A549 (cell line): ENCODE results near the gene PAK1.

ENCODE experiments used
- BHLHE40 ChIP-seq: IDR thresholded peaks from 2 replicates; pipeline ENCODE4 v1.6.1; 2012; ENCODE audit warnings: low read depth, low read length, inconsistent platforms
- CHD4 ChIP-seq: fragments of 200-600 bp; sonication (generic); IDR thresholded peaks from 2 replicates; pipeline ENCODE4 v1.6.1; 2016; ENCODE audit warnings: antibody characterized with exemption, mild to moderate bottlenecking, borderline replicate concordance
- EHMT2 ChIP-seq: fragments of 200-600 bp; sonication (generic); IDR thresholded peaks from 2 replicates; pipeline ENCODE4 v1.6.1; 2016; ENCODE audit warnings: antibody characterized with exemption, low read depth, mild to moderate bottlenecking, moderate library complexity
- ELK1 ChIP-seq: fragments of 150-350 bp; IDR thresholded peaks from 2 replicates; pipeline ENCODE4 v1.6.1; 2014; ENCODE audit warnings: low read depth, mild to moderate bottlenecking, low read length
- MAZ ChIP-seq: fragments of 150-350 bp; IDR thresholded peaks from 2 replicates; pipeline ENCODE4 v1.6.1; 2014; ENCODE audit warnings: antibody characterized with exemption, low read depth, low read length, borderline replicate concordance
- POLR2A ChIP-seq: IDR thresholded peaks from 2 replicates; pipeline ENCODE4 v1.6.1; 2012; ENCODE audit warnings: mild to moderate bottlenecking, low read length
- RAD21 ChIP-seq, 2 experiments: fragments of >200 bp in 1 of 2; sonication (Bioruptor Twin) in 1 of 2; formaldehyde crosslinking in 1 of 2; IDR thresholded peaks in 1 of 2; conservative IDR thresholded peaks in 1 of 2; 2 replicates in 1 of 2; 3 replicates in 1 of 2; pipeline ENCODE4 v1.6.1; 2012 to 2018; ENCODE audit warnings: inconsistent platforms in 1 of 2
- RARB ChIP-seq: fragments of 250-450 bp; sonication (Bioruptor Pico); IDR thresholded peaks from 2 replicates; pipeline ENCODE4 v1.8.0; 2021; ENCODE audit warnings: mild to moderate bottlenecking, moderate library complexity
- REST ChIP-seq: fragments of 200-600 bp; sonication (generic); IDR thresholded peaks from 2 replicates; pipeline ENCODE4 v1.6.1; 2016; ENCODE audit warnings: antibody characterized with exemption, mild to moderate bottlenecking, moderate library complexity
- RFX5 ChIP-seq: fragments of 450-650 bp; IDR thresholded peaks from 2 replicates; pipeline ENCODE4 v1.7.1; 2014; ENCODE audit warnings: antibody characterized with exemption, mild to moderate bottlenecking, moderate library complexity
- ZFP36 ChIP-seq: fragments of 450-650 bp; IDR thresholded peaks from 2 replicates; pipeline ENCODE4 v1.6.1; 2014; ENCODE audit warnings: borderline replicate concordance; ENCODE audit not compliant: partially characterized antibody
- TF ChIP-seq, protein P1 (sequence below): fragments of >200 bp; sonication (Bioruptor Twin); formaldehyde crosslinking; IDR thresholded peaks from 3 replicates; pipeline ENCODE4 v1.5.1; 2016
- TF ChIP-seq, protein P2 (sequence below): IDR thresholded peaks from 2 replicates; pipeline ENCODE4 v1.6.1; 2012; ENCODE audit warnings: low read depth, borderline replicate concordance

DNA sequence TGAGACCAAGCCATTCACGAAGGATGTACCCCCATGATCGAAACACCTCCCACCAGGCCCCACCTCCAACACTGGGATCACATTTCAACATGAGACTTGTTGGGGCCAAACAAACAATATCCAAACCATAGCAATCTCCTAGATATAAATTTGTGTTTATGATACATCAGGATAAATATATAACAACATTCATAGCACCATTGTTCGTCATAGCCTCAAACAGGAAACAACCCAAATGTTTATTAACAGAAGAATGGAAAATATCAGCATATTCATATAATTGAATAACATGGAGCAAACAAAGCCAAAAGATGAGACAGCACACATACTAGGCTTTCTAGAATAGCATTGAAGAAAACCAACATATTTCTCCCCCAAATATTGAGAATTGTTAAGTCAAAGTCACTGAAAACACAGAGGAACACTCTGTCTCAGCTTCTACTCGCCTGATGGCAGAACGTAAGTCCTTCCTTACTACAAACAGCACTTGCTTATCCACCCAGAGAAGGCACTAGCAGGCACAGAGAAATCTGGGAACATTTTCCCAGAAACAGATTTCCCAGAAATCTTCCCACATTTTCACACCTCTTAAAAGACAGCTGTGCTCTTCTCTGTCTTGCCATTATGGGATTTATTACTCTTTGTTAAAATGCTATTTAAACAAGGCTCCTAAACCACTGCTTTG is 164.4 kb downstream of the PAK1 start:
- TF ChIP-seq, protein P1, sequence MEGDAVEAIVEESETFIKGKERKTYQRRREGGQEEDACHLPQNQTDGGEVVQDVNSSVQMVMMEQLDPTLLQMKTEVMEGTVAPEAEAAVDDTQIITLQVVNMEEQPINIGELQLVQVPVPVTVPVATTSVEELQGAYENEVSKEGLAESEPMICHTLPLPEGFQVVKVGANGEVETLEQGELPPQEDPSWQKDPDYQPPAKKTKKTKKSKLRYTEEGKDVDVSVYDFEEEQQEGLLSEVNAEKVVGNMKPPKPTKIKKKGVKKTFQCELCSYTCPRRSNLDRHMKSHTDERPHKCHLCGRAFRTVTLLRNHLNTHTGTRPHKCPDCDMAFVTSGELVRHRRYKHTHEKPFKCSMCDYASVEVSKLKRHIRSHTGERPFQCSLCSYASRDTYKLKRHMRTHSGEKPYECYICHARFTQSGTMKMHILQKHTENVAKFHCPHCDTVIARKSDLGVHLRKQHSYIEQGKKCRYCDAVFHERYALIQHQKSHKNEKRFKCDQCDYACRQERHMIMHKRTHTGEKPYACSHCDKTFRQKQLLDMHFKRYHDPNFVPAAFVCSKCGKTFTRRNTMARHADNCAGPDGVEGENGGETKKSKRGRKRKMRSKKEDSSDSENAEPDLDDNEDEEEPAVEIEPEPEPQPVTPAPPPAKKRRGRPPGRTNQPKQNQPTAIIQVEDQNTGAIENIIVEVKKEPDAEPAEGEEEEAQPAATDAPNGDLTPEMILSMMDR: no peak
- TF ChIP-seq RFX5: no peak
- TF ChIP-seq ZFP36: no peak
- TF ChIP-seq REST: no peak
- TF ChIP-seq EHMT2: no peak
- no peak for TF ChIP-seq CHD4
- no peak for TF ChIP-seq POLR2A
- TF ChIP-seq MAZ: no peak
- TF ChIP-seq BHLHE40: no peak
- no peak for TF ChIP-seq ELK1
- no peak for TF ChIP-seq RAD21 (conservative IDR thresholded peaks at IDR 0.05 in 1 of 2, IDR thresholded peaks at IDR 0.05 in 1 of 2)
- TF ChIP-seq, protein P2, sequence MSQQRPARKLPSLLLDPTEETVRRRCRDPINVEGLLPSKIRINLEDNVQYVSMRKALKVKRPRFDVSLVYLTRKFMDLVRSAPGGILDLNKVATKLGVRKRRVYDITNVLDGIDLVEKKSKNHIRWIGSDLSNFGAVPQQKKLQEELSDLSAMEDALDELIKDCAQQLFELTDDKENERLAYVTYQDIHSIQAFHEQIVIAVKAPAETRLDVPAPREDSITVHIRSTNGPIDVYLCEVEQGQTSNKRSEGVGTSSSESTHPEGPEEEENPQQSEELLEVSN: no peak
- no peak for TF ChIP-seq RARB (CRISPR knock-in tag)
